ES-I3 (cell line): ENCODE results near the gene AFAP1.

Experiments
- H3K36me3 ChIP-seq: 2 replicates; pipeline ENCODE4 v1.6.1; 2013; ENCODE audit warnings: mild to moderate bottlenecking, low read length, control low read depth, moderate library complexity; ENCODE audit not compliant: insufficient read depth
- H3K4me1 ChIP-seq: 2 replicates; pipeline ENCODE4 v1.6.1; 2013; ENCODE audit warnings: mild to moderate bottlenecking, control low read depth, low read length; ENCODE audit not compliant: insufficient read depth
- H3K9ac ChIP-seq: 2 replicates; pipeline ENCODE4 v1.6.1; 2013; ENCODE audit warnings: low read depth, mild to moderate bottlenecking, low read length, moderate library complexity
- H3K9me3 ChIP-seq: 2 replicates; pipeline ENCODE4 v1.6.1; 2013; ENCODE audit warnings: mild to moderate bottlenecking, low read length, moderate library complexity; ENCODE audit not compliant: control insufficient read depth, insufficient read depth

The AFAP1 gene

DNA sequence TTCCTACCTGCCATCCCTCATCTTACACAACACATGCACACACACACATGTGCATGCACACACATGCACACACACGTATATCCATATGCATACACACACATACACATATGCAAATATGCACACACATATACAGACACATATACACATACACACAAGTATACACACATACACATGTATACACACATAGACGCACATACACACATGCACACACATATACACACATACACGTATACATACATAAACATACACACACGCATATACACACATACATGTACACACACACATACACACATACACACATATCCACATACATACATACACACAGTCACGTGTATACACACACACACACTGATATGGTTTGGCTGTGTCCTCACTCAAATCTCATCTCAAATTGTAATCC, 37.0 kb upstream of the AFAP1 start:
- H3K9me3 ChIP-seq = no peaks in the 10 kb centered on the region
- H3K9ac ChIP-seq = no peak overlapping the region
- H3K36me3 ChIP-seq = no peaks in the 10 kb centered on the region
- peaks cover 39% of the 10 kb centered on the region for H3K4me1 ChIP-seq

DNA sequence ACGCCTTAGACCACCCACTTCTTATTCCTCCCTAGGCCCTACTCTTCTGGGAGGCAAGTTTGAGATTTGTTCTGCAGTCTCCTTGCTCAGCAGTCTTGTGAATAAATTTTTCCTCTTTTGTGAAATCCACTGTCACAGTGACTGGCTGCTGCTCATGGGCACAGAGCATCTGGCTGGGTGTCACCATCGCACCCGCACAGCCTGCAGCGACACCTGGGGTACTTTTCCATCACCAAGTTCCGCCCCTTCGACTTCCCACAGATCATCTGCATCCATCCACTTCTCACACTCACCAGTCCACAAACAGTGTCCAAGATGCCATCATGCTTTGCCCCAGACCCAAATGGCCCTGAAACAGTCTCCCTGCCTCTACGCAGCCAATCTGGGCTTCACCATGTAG, 36.4 kb upstream of the AFAP1 start:
- H3K9ac ChIP-seq = no peak overlapping the region
- H3K4me1 ChIP-seq = peaks cover 41% of the 10 kb centered on the region
- no peaks in the 10 kb centered on the region for H3K9me3 ChIP-seq
- no peaks in the 10 kb centered on the region for H3K36me3 ChIP-seq

- Histone ChIP-seq H3K36me3 (no peaks in the 10 kb centered on the region), H3K4me1 (peaks cover 50% of the 10 kb centered on the region), H3K9ac (no peak overlapping the region), H3K9me3 (no peaks in the 10 kb centered on the region)
Observed at GRCh38 chr4:7974425-7974824, 34.8 kb upstream of the AFAP1 start.

DNA sequence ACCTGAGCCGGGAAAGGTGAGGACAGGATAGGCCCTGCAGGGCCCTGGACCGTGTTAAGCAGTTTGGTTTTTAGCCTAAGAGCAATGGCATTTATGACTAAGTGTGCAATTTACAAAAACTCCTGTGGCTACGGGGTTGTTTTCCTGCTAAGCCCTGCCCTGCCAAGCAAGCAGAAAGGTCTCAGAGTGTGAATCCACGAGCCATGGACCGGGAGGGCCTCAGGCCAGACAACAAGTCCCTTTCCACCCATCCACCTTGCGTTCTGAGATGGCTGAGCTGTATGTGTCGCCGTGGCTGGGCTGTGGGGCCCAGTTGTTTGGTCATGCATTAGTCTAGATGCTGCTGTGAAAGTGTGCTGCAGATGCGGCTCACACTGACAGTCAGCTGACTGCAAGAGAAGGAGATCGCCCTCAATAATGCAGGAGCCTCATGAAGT, 33.9 kb upstream of the AFAP1 start:
- Histone ChIP-seq H3K9ac (no peak overlapping the region), H3K36me3 (no peaks in the 10 kb centered on the region), H3K4me1 (peaks cover 44% of the 10 kb centered on the region), H3K9me3 (no peaks in the 10 kb centered on the region)

GRCh38 chr4:7971881-7972500, 32.3 kb upstream of the AFAP1 start:
- Histone ChIP-seq H3K4me1 (peaks cover 48% of the 10 kb centered on the region), H3K9me3 (no peaks in the 10 kb centered on the region), H3K9ac (no peak overlapping the region), H3K36me3 (no peaks in the 10 kb centered on the region)

- peaks cover 48% of the 10 kb centered on the region for H3K4me1 ChIP-seq
- no peaks in the 10 kb centered on the region for H3K36me3 ChIP-seq
- H3K9me3 ChIP-seq = no peaks in the 10 kb centered on the region
- no peak overlapping the region for H3K9ac ChIP-seq
Observed at GRCh38 chr4:7971159-7971631, 31.5 kb upstream of the AFAP1 start.

DNA sequence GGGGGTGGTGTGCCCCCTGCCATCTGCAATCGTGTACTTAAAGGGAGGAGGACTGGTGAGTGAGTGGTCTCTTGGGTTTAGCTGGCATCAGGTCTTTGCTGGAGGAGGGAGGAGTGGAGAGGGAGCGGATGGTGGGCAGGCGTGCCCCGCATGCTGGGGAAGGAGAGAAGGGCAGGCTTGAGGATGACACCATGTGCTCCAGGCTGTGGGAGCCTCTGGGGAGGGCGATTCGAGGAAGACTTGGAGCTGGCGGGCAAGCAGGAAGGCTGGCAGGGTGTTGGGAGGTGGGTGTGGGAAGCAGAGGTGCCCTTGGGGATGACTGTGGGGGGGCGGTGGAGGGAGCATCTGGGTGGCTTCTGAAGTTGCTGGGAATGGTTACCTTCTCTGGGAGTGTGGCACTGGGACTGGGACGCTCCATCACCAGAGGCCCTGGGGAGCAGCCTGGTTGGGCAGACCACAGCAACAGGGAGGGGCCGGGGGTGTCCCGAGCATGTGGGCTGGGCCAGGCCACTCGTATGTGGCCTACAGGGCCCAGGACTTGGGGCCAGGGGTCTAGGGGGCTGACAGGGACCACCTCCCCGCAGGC, 30.8 kb upstream of the AFAP1 start:
- H3K4me1 ChIP-seq = peaks cover 48% of the 10 kb centered on the region
- H3K9me3 ChIP-seq = no peaks in the 10 kb centered on the region
- H3K36me3 ChIP-seq = no peaks in the 10 kb centered on the region
- no peak overlapping the region for H3K9ac ChIP-seq

- no peaks in the 10 kb centered on the region for H3K9me3 ChIP-seq
- peaks cover 57% of the 10 kb centered on the region for H3K4me1 ChIP-seq
- H3K36me3 ChIP-seq = no peaks in the 10 kb centered on the region
- H3K9ac ChIP-seq = no peak overlapping the region
Observed at GRCh38 chr4:7968262-7968896, 28.7 kb upstream of the AFAP1 start.

DNA sequence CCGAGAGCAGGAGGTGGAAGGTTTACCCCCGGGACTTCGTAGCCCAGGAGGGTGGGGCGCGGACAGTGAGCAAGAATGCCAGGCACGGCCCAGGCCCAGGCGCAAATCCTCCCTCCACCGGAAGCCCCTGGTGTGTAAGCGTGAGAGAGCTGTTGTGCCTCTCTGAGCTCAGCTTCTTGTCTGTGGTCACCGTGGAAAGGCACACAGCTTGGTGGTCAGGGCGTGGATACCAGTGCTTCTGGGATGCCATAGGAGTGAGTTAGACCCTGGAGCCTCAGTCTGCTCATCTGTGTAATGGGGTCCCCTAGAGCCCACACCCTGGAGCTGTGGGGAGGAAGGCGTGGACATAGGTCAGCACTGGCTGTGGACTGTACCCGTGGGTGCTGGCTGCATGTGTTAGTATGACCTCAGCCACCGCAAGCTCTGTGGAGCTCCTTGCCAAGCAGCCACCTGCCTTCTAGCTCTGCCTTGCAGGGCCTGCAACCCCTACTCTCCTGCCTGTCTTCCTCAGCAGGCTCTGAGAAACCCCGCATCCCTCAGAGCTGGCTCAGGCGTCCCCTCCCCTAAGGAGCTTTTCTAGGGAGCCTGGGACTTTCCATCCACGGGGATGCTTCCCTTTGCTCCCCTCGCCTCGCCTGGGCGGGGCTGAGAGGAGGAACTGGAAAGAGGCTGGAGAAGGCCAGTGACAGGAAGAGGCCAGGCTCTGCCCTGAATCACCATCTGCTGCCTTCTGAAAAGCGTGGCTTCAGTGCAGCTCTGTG, 28.0 kb upstream of the AFAP1 start:
- Histone ChIP-seq H3K9ac (no peak overlapping the region), H3K36me3 (no peaks in the 10 kb centered on the region), H3K9me3 (no peaks in the 10 kb centered on the region), H3K4me1 (peaks cover 56% of the 10 kb centered on the region)

- Histone ChIP-seq H3K36me3 (no peaks in the 10 kb centered on the region), H3K4me1 (peaks cover 50% of the 10 kb centered on the region), H3K9ac (no peak overlapping the region), H3K9me3 (no peaks in the 10 kb centered on the region)
Observed at GRCh38 chr4:7967063-7967440, 27.4 kb upstream of the AFAP1 start.

DNA sequence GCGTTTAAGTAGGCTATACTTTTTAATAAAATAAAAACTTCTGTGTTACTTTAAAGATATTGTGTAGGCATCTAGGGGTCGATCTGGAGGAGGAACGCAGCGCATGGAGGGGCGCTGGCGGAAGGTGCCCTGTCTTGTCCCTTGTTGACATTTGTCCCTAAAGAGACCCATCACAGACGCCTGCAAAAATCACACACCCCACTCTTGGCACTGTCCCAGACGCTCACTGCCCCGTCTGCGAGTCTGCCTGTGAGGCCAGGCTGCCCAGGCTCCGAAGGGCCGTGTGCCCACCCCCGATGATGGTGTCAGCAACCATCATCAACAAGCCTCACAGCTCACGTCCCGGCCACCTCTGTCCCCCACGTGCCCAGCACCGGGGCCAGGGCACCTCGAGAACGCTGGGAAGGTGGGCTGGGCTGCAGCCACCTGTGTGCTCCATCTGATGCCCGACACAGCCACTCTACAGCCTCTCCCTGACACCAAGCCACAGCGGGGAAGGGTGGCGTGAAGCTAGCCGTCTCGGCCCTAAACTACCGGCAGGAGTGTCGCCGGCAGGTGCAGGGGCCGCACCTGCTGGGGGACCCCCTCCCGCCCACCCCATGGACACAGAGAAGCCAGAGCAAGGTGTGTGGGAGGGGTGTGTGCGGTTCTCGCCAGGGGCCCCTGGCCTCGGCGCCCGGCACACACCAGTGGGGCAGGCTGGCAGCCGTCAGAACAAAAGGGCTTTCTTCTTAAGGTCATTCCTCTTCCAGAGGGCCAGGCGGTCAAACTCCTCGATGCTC, 26.8 kb upstream of the AFAP1 start:
- Histone ChIP-seq H3K9me3 (no peaks in the 10 kb centered on the region), H3K9ac (no peak overlapping the region), H3K36me3 (no peaks in the 10 kb centered on the region), H3K4me1 (peaks cover 44% of the 10 kb centered on the region)

DNA sequence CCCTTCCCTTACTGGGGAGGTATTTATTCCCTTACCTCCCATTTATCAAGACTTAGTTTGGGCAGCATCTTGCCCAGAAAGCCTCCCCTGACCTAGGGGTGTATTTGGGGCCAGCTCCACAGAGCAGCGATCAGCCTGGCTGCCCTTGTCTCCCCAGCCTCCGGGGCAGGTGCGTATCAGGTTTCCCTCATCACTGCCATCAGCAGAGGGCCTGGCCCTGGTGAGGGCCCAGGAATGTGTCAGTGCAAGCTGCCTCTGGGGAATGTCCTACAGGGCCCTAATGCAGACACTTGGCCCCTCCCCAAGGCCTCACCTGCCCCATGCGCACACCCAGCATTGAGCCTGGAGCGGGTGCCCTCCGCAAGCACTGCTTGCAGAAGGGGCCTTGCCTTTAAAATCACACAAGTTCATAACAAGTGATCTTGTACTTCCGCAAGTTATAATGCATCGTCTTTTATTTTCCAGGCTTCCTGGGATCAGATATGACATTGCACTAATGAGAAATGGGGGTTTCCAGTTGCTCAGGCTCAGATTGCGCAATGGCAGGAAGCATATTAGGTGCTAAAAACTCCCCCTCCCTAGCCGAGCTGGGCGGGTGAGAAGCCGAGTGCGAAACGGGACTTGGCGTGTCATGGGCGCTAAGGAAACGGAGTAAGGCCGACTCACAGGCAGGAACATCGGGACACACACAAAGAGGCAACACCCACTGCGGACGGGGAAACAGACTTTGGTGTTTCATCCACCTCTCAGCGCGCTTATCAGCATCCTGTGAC, 25.4 kb upstream of the AFAP1 start:
- H3K9ac ChIP-seq = no peak overlapping the region
- H3K9me3 ChIP-seq = no peaks in the 10 kb centered on the region
- H3K4me1 ChIP-seq = peaks cover 42% of the 10 kb centered on the region
- no peaks in the 10 kb centered on the region for H3K36me3 ChIP-seq

GRCh38 chr4:7964459-7964858, 24.8 kb upstream of the AFAP1 start:
- peaks cover 36% of the 10 kb centered on the region for H3K4me1 ChIP-seq

More at GRCh38 chr4:7964459-7964858, 24.8 kb upstream of the AFAP1 start:
- Histone ChIP-seq H3K36me3 (no peaks in the 10 kb centered on the region), H3K9ac (no peak overlapping the region), H3K9me3 (no peaks in the 10 kb centered on the region)
